ENCODE data around the gene PDCD10.

The PDCD10 gene

DNA sequence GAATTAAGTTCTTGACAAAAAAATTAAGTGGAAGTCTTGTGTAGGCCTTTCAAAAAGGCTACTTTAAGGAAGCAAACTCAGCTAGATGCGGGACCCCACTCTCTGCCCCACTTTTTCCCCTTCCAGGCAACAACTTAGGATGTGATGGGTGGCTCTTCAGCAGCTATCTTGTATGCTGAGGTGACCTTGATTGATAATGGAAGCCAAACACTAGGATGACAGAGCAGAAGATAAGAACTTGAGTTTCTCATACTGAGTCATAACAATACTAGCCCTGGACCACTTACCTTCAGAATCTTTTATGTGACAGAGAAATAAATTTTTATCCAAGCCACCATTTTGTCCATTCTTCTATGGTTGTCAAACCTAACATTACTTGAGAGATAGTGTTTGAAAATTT lies 16.1 kb downstream of the PDCD10 start:
- peaks cover 37% of the 10 kb centered on the region for H3K36me3 Mint-ChIP-seq
- H3K4me1 Mint-ChIP-seq, result peaks cover 77% of the 10 kb centered on the region
- H3K27me3 Mint-ChIP-seq, result no peaks in the 10 kb centered on the region
- no peaks in the 10 kb centered on the region for H3K9me3 Mint-ChIP-seq
- H3K27ac Mint-ChIP-seq, result no peak overlapping the region
- H3K4me3 Mint-ChIP-seq, result no peak overlapping the region

DNA sequence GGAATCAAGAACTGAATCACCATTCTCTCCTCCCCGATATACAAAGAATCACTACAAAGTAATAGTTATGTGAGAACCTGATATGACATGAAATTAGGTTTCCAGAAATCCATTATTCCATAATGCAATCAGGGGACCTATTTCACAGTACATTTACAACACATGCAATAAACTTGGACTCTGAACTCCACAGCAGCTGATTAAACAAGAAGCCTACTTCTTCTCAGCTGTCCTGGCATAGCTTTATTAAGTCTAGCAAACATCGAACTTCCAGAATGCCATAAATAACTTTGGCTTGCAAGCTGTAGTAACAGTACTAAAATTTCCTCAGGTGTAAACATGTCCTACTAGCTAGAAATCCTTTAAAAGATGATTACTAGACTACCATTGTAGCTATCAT lies 17.8 kb downstream of the PDCD10 start:
- Mint-ChIP-seq H3K4me3 (no peak overlapping the region), H3K9me3 (no peaks in the 10 kb centered on the region), H3K27me3 (no peaks in the 10 kb centered on the region), H3K4me1 (peaks cover 79% of the 10 kb centered on the region), H3K36me3 (peaks cover 43% of the 10 kb centered on the region), H3K27ac (no peak overlapping the region)

DNA sequence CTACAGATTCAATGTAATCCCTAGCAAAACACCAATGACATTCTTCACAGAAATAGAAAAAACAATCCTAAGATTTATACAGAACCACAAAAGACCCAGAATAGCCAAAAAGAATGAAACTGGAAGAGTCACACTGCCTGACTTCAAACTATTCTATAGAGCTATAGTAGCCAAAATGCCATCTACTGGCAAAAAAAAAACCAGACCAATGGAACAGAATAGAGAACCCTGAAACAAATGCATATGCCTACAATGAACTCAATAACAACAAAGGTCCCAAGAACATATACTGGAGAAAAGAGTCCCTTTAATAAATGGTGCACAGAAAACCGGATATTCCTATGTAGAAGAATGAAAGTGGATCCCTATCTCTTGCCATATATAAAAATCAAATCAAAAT lies 19.8 kb downstream of the PDCD10 start:
- no peaks in the 10 kb centered on the region for H3K9me3 Mint-ChIP-seq
- H3K36me3 Mint-ChIP-seq, result peaks cover 44% of the 10 kb centered on the region
- no peak overlapping the region for H3K4me3 Mint-ChIP-seq
- no peak overlapping the region for H3K27ac Mint-ChIP-seq
- peaks cover 81% of the 10 kb centered on the region for H3K4me1 Mint-ChIP-seq
- no peaks in the 10 kb centered on the region for H3K27me3 Mint-ChIP-seq

DNA sequence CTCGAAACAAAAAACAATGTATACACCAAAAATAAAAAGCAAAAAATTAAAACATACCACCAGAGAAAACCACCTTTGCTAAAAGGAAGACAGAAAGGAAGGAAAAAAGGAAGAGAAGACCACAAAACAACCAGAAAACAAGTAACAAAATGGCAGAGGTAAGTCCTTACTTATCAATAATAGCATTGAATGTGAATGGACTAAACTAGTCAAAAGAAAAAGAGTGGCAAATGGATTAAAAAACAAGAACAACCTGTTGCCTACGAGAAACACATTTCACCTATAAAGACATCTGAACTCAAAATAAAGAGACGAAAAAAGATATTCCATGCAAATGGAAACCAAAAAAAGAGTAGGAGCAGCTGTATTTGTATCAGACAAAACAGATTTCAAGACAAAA lies 22.2 kb downstream of the PDCD10 start:
- Mint-ChIP-seq H3K27ac (peak overlapping the region; percentile 5), H3K4me3 (peak overlapping the region; percentile 11), H3K27me3 (no peaks in the 10 kb centered on the region), H3K9me3 (no peaks in the 10 kb centered on the region), H3K36me3 (peaks cover 38% of the 10 kb centered on the region), H3K4me1 (peaks cover 91% of the 10 kb centered on the region)

DNA sequence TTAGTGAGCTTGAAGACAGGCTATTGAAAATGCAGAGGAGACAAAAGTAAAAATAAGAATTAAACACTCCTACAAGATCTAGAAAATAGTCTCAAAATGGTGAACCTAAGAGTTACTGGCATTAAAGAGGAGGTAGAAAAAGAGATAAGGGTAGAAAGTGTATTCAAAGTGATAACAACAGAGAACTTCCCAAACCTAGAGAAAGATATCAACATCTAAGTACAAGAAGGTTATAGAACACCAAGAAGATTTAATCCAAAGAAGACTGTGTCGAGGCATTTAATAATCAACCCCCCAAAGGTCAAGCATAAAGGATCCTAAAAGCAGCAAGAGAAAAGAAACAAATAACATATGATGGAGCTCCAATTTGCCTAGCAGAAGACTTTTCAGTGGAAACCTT lies 23.3 kb downstream of the PDCD10 start:
- H3K27me3 Mint-ChIP-seq, result no peaks in the 10 kb centered on the region
- no peak overlapping the region for H3K4me3 Mint-ChIP-seq
- no peaks in the 10 kb centered on the region for H3K9me3 Mint-ChIP-seq
- peaks cover 90% of the 10 kb centered on the region for H3K4me1 Mint-ChIP-seq
- no peak overlapping the region for H3K27ac Mint-ChIP-seq
- peaks cover 38% of the 10 kb centered on the region for H3K36me3 Mint-ChIP-seq

DNA sequence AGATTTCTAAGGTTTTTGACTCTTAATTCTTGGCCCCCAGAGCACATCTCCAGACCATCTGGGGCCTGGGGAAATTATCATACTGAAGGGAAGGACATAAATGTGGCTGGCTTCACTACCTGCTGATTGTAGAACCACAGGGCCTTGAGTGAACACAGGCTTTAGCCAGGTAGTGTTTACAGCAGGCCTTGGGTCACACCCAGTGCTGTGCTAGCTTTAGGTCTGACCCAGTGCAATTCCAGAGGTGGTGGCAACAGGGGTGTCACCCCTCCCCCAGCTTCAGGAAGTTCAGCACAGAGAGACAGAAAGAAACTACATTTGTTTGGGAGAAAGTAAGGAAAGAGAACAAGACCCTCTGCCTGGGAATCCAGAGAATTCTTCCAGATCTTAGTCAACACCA lies 24.1 kb downstream of the PDCD10 start:
- peaks cover 89% of the 10 kb centered on the region for H3K4me1 Mint-ChIP-seq
- no peaks in the 10 kb centered on the region for H3K27me3 Mint-ChIP-seq
- H3K4me3 Mint-ChIP-seq, result no peak overlapping the region
- no peaks in the 10 kb centered on the region for H3K9me3 Mint-ChIP-seq
- H3K27ac Mint-ChIP-seq, result peak overlapping the region; percentile 31
- peaks cover 33% of the 10 kb centered on the region for H3K36me3 Mint-ChIP-seq

DNA sequence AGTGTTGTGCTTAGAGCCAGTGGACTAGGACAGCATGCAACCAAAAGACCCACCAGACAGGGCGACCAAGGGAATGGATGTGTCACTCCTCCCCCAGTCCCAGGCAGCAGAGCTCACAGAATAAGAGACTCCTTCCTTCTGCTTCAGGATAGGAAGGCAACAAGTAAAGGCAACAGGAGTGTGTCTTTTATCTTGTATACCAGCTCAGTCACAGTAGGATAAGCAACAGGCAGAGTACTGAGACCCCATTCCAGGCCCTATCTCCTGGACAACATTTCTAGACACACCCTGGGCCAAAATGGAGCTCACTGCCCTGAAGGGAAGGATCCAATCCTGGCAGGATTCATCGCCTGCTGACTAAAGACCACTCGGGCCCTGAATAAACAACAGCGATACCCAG lies 25.0 kb downstream of the PDCD10 start:
- peaks cover 83% of the 10 kb centered on the region for H3K4me1 Mint-ChIP-seq
- no peaks in the 10 kb centered on the region for H3K27me3 Mint-ChIP-seq
- H3K27ac Mint-ChIP-seq, result no peak overlapping the region
- H3K36me3 Mint-ChIP-seq, result peaks cover 32% of the 10 kb centered on the region
- H3K4me3 Mint-ChIP-seq, result no peak overlapping the region
- H3K9me3 Mint-ChIP-seq, result no peaks in the 10 kb centered on the region

DNA sequence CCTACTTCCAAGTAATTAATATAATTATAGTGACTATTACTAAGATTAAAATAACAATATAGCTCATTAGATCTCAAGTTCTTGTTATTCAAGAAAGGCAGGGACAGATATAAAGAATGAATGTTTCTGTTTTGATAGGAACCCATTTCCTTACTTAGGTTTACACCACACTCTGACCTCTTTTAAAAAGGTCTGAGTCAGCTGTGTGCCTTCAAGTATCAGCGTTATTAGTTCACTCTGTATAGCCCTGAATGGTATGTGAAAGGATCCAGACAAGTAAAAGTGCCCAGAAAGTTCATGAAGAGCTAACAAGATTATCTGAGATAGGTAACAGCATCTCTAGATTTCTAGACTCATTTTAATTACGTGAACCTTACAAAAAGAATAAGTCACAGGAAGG lies 28.9 kb downstream of the PDCD10 start:
- Mint-ChIP-seq H3K9me3 (no peaks in the 10 kb centered on the region), H3K27me3 (no peaks in the 10 kb centered on the region), H3K27ac (no peak overlapping the region), H3K4me3 (no peak overlapping the region), H3K4me1 (peaks cover 49% of the 10 kb centered on the region), H3K36me3 (peaks cover 23% of the 10 kb centered on the region)

DNA sequence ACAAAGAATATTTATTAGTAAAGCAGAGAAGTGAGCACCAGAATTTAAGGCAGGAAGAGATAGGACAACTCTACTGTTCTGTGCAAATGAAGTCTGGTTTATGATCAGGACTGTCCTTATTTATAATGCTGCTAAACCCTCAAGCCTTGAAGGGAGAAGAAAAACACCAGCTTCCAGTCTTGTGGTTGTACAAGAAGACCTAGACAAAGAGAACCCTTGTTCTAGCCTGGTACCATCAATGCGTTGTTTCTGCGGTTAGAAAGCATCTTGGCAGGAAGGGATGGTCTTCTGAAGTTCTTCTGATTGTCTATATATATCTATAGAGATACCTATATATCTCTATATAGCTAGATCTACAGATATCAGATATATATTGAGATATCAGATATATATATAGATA lies 33.8 kb downstream of the PDCD10 start:
- Mint-ChIP-seq H3K36me3 (peaks cover 9% of the 10 kb centered on the region), H3K4me3 (no peak overlapping the region), H3K4me1 (peaks cover 19% of the 10 kb centered on the region), H3K27me3 (no peaks in the 10 kb centered on the region), H3K9me3 (no peaks in the 10 kb centered on the region), H3K27ac (no peak overlapping the region)

DNA sequence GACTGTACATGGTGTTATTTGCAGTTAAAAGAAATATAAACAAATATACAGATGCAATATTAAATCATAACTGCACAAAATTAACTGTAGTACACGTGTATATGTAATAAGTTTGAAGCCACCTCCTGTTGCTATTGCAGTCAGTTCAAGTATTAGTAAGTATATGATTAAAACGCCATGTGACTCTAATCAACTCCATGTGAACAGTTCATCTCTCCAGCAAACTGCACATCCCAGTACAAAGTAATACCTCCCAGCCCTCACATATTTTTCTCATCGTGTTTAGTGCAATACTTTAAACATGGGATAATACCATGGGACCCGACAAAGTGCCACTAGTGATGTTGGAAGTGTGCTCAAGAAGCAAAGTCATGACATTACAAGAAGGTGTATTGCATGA lies 34.6 kb downstream of the PDCD10 start:
- Mint-ChIP-seq H3K36me3 (peaks cover 7% of the 10 kb centered on the region), H3K4me3 (no peak overlapping the region), H3K27me3 (no peaks in the 10 kb centered on the region), H3K9me3 (no peaks in the 10 kb centered on the region), H3K27ac (no peak overlapping the region), H3K4me1 (peaks cover 16% of the 10 kb centered on the region)

DNA sequence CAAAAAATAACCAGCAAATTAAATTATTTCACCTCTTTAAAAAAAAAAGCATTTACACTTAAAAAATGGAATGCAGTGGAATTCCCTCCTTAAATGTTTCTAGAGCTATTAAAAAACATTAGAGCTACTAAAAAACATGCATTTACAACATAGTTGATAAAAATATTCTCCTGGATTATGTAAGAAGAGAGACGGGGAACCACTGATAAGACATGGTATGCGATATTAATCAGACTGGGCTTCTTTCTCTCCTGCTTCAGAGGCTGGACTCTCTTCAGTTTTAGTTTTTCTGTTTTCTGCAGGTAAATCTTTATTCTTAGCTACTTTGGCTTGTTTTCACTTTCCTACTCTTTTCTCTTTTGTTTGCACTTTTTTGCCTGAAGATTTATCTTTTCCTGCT lies 40.6 kb downstream of the PDCD10 start:
- Mint-ChIP-seq H3K27me3 (no peaks in the 10 kb centered on the region), H3K4me3 (no peak overlapping the region), H3K4me1 (peaks cover 45% of the 10 kb centered on the region), H3K9me3 (no peaks in the 10 kb centered on the region), H3K27ac (no peak overlapping the region), H3K36me3 (peaks cover 9% of the 10 kb centered on the region)

DNA sequence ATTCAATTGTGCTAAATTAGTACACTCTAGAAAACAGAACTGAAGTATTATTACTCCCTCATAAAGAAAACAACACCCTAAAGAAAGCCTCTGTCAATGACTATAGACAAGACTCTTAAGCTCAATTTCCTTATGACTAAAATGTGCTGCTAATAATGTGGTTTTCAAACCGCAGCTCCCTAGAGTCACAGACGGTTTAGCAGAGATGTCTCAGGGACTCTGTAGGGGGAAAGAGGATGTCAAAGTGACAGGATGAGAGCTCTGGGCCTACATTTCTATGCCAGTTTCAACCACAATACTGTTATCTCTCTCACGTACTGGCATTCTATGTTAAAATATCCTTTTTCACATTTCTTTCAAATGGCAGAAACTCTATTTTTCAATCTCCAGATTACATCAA lies 43.3 kb downstream of the PDCD10 start:
- H3K27me3 Mint-ChIP-seq, result no peaks in the 10 kb centered on the region
- peak overlapping the region; percentile 91 for H3K27ac Mint-ChIP-seq
- peak overlapping the region; percentile 15 for H3K4me3 Mint-ChIP-seq
- peaks cover 46% of the 10 kb centered on the region for H3K4me1 Mint-ChIP-seq
- H3K9me3 Mint-ChIP-seq, result no peaks in the 10 kb centered on the region
- H3K36me3 Mint-ChIP-seq, result peaks cover 11% of the 10 kb centered on the region

DNA sequence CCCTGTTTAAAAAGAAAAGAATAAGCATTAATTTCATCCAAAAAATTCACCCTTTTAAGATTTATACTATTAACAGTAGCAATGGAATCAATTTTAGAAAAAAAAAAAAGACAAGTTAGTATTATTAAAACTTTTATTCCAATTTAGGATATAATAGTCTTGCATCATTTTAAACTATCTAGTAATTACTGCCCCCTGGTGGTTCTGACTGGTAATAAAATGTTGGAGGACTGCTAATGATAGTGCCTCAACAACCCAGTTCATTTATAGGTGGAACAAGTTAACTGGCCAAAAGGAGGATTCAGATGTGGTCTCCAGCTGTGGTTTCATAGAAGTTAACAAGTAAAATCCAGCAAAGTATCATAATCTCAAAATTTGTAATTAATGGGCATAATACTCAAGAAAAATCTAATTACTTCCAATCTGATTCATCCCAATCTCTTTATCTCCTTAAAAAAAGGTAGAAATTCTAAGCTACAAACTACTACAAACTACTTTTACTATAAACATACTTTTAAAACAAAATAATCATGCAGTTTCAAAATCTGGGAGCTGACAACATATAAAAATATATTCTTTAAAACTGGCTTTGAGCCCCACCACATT lies 50.2 kb downstream of the PDCD10 start:
- no peaks in the 10 kb centered on the region for H3K9me3 Mint-ChIP-seq
- no peaks in the 10 kb centered on the region for H3K27me3 Mint-ChIP-seq
- H3K4me3 Mint-ChIP-seq, result no peak overlapping the region
- peaks cover 4% of the 10 kb centered on the region for H3K4me1 Mint-ChIP-seq
- H3K27ac Mint-ChIP-seq, result no peak overlapping the region
- peaks cover 22% of the 10 kb centered on the region for H3K36me3 Mint-ChIP-seq

DNA sequence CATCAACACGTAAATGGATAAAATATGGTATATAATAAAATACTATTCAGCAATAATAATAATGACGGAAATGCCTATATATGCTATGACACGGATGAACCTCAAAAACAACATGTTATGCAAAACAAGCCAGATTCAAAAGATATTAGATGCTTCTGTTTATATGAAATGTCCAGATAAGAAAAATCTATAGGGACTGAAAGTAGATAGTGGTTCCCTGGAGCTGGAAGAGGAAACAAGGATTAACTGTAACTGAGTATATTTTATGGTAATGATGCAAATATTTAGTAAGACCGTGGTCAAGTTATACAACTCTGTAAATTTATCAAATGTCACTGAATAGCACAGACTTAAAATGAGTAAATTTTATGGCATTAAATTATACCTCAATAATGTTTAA lies 55.2 kb downstream of the PDCD10 start:
- Mint-ChIP-seq H3K4me1 (peaks cover 4% of the 10 kb centered on the region), H3K27ac (no peak overlapping the region), H3K36me3 (peaks cover 50% of the 10 kb centered on the region), H3K9me3 (peaks cover 23% of the 10 kb centered on the region), H3K27me3 (no peaks in the 10 kb centered on the region), H3K4me3 (no peak overlapping the region)

DNA sequence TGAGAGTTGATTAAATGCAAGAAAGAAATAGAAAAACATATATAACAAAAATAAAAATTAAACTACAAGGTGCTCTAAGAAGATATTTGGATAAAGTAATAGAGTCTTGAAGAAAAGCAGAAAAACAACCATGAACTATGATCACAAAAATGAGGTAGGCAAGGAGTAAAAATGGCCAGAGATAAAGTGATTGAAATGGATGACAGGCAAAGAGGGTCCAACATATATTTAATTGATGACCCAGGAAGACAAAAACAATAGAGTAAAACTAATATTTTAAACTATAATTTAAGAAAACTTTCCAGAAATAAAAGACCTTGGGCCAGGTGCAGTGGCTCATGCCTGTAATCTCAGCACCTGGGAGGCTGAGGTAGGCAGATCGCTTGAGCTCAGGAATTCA lies 58.8 kb downstream of the PDCD10 start:
- peaks cover 4% of the 10 kb centered on the region for H3K4me1 Mint-ChIP-seq
- H3K27ac Mint-ChIP-seq, result no peak overlapping the region
- peaks cover 55% of the 10 kb centered on the region for H3K36me3 Mint-ChIP-seq
- peaks cover 28% of the 10 kb centered on the region for H3K9me3 Mint-ChIP-seq
- H3K27me3 Mint-ChIP-seq, result no peaks in the 10 kb centered on the region
- H3K4me3 Mint-ChIP-seq, result no peak overlapping the region

DNA sequence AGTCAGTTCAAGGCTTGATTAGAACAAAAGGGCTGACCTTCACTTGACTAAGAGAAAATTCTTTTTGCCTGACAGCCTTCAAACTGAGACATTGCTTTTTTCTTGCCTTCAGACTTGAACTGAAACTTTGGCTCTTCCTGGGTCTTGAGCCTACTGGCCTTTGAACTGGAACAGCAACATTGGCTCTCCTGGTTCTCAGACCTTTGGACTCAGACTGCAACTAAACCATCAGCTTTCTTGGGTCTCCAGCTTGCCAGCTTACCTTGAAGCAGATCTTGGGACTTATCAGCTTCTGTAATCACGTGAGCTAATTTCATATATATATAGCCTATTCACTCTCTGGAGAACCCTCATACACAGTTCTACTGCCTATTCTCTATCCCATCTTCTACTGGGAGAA lies 61.5 kb downstream of the PDCD10 start:
- Mint-ChIP-seq H3K9me3 (peaks cover 28% of the 10 kb centered on the region), H3K27me3 (no peaks in the 10 kb centered on the region), H3K27ac (no peak overlapping the region), H3K36me3 (peaks cover 44% of the 10 kb centered on the region), H3K4me1 (no peaks in the 10 kb centered on the region), H3K4me3 (no peak overlapping the region)

DNA sequence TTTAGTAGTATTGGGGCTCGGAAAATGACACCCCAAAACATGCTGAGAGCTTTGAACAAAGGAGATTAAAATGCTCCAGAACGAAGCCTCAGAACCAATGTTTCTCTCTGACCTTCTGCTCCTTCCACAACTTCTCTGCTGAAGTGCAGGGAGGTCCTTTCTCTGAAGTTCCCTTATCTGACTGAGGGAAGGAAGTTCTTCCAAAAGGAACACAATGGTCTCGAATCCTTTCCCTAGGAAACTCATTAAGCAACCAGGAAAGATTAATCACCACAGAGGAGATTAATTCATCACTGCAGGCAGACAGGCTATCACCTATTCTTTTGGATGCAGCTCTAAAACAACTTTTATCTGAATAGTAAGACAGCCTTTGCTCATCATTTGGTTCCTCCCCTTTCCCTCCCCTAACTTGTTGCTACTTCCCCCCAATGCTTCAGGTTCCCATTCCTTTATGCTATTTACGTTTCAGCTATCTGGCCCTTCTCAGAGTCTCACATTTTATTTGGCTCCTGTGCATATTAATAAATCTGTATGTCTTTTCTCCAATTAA lies 62.7 kb downstream of the PDCD10 start:
- Mint-ChIP-seq H3K36me3 (peaks cover 38% of the 10 kb centered on the region), H3K4me3 (no peak overlapping the region), H3K27ac (no peak overlapping the region), H3K4me1 (no peaks in the 10 kb centered on the region), H3K27me3 (no peaks in the 10 kb centered on the region), H3K9me3 (peaks cover 21% of the 10 kb centered on the region)

Measured in activated naive CD4-positive, alpha-beta T cell treated with anti-CD3 and anti-CD28 coated beads, Interleukin-2, amount 50 U/mL, for 24 hours (primary cell).